MCF 10A (cell line): Measurements from ENCODE around the gene KPNA2. TPM values are rescaled to one million over a fixed set of nuclear protein-coding genes. Genes with fewer than 3 reads are reported as not detected.
"Not testable (repeated sequence)": the region's sequence is repeated elsewhere in the genome, so short reads cannot be mapped to it uniquely, and the experiment has no call there.

ENCODE experiments used
- BruUV-seq: library from RNA; stranded (reverse); fragments of 400-500 nt; replicated peaks from 2 replicates; lab custom pipeline; 2021; lab: Mats Ljungman, UMichigan
- CTCF ChIA-PET: fragments of 300-600 bp; sonication (Branson Sonifier 250); formaldehyde crosslinking; extraction: SDS; loops from one replicate; lab custom pipeline; 2021; ENCODE audit warnings: antibody characterized with exemption, inconsistent platforms; lab: Yijun Ruan, JAX
- POLR2A ChIA-PET: fragments of 300-600, 350-650 bp; sonication (Branson Sonifier 250); formaldehyde crosslinking; extraction: SDS; loops from one replicate; lab custom pipeline; 2020; ENCODE audit warnings: antibody characterized with exemption, inconsistent platforms; lab: Yijun Ruan, JAX
- DNase-seq: peaks from one replicate; pipeline ENCODE4 v3.0.0-alpha.2; 2018; ENCODE audit not compliant: unreplicated experiment
- H3K27ac Mint-ChIP-seq: one replicate; pipeline ENCODE4 v1.8.0; 2022; ENCODE audit warnings: mild to moderate bottlenecking, low read depth, mixed read lengths; ENCODE audit not compliant: unreplicated experiment
- H3K27me3 Mint-ChIP-seq: one replicate; pipeline ENCODE4 v1.8.0; 2022; ENCODE audit warnings: mixed read lengths; ENCODE audit not compliant: insufficient read depth, unreplicated experiment
- H3K36me3 Mint-ChIP-seq: one replicate; pipeline ENCODE4 v1.8.0; 2022; ENCODE audit warnings: mild to moderate bottlenecking, moderate library complexity, mixed read lengths; ENCODE audit not compliant: insufficient read depth, unreplicated experiment
- H3K4me1 Mint-ChIP-seq: one replicate; pipeline ENCODE4 v1.8.0; 2022; ENCODE audit warnings: mixed read lengths; ENCODE audit not compliant: insufficient read depth, unreplicated experiment
- H3K4me3 Mint-ChIP-seq: one replicate; pipeline ENCODE4 v1.8.0; 2022; ENCODE audit warnings: mild to moderate bottlenecking, moderate library complexity, mixed read lengths; ENCODE audit not compliant: unreplicated experiment
- H3K9me3 Mint-ChIP-seq: one replicate; pipeline ENCODE4 v1.8.0; 2022; ENCODE audit warnings: mixed read lengths; ENCODE audit not compliant: unreplicated experiment
- CTCF ChIP-seq: fragments of 200-600 bp; IDR thresholded peaks from one replicate; pipeline ENCODE4 v1.8.0; 2022; ENCODE audit warnings: antibody characterized with exemption, mild to moderate bottlenecking; ENCODE audit not compliant: unreplicated experiment
- intact Hi-C: fragments of 100-400 bp; cut with micrococcal nuclease; formaldehyde crosslinking; loops from 2 replicates; pipeline ENCODE4 v1.14.1; 2022
- total RNA-seq: library from RNA; stranded (reverse); gene quantifications from 2 replicates; pipeline ENCODE4 v1.2.3, GENCODE V29; 2022

The KPNA2 gene
- total RNA-seq, 1 experiment from 2014 or later, result 132 TPM

DNA sequence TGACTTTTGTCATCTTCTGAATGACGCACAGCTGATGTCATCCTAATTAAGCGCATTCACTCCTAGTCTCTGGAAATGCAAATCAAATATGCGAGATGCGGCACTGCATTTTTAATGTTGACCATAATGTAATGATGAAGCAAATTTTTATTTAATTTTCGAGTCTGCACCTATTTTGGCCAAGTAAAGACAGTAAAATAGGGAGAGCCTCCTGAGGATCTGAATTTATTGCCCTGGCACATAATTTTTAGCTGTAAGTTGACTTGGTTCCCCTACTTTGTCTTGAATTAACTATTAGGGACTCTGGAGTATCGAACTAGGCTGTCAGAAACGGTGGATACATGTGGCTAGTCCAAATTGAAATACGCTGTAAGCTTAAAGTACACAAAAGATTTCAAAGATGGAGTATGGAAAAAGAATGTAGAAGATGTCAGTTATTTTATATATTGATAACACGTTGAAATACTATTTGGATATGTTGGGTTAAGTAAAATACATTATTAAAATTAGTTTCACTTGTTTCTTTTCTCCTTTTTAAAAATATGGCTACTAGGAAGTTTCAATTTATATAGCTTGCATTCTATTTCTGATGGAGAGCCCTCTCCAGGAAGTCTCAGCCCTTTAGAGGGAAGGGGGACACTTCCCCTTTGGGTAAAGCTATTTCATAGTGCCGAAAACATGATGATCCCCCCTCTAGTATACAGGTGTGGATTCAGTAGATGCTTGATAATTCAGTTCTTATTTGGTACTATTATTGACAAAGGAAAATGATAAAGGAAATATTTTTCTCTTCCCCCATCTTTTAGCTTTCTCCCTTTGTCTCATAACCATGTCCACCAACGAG, 991 bp downstream of the KPNA2 start:
- no peaks in the 10 kb centered on the region for H3K4me1 Mint-ChIP-seq
- ChIA-PET POLR2A (interaction anchor here (0.6 to 4.8 kb wide), 12 partner anchors 9 to 715 kb away, joined by 3 to 33 read pairs (median 6); partner anchors contain the start of genes C17orf58 and WIPI1), CTCF (interaction anchor here (0.7 to 1.1 kb wide), 2 partner anchors 21 to 165 kb away, joined by 4 to 7 read pairs; no protein-coding TSS in a partner anchor)
- no peak for DNase-seq
- intact Hi-C loops, result loop anchor here (10.0 kb wide), 1 partner anchor 68 kb away; no protein-coding TSS in a partner anchor
- TF ChIP-seq CTCF, result no peak
- peaks cover 43% of the 10 kb centered on the region for H3K36me3 Mint-ChIP-seq
- BruUV-seq, result no TSS peak
- peak overlapping the region; percentile 81 for H3K27ac Mint-ChIP-seq
- peak overlapping the region; percentile 86 for H3K4me3 Mint-ChIP-seq
- H3K27me3 Mint-ChIP-seq, result no peaks in the 10 kb centered on the region
- H3K9me3 Mint-ChIP-seq, result no peaks in the 10 kb centered on the region

DNA sequence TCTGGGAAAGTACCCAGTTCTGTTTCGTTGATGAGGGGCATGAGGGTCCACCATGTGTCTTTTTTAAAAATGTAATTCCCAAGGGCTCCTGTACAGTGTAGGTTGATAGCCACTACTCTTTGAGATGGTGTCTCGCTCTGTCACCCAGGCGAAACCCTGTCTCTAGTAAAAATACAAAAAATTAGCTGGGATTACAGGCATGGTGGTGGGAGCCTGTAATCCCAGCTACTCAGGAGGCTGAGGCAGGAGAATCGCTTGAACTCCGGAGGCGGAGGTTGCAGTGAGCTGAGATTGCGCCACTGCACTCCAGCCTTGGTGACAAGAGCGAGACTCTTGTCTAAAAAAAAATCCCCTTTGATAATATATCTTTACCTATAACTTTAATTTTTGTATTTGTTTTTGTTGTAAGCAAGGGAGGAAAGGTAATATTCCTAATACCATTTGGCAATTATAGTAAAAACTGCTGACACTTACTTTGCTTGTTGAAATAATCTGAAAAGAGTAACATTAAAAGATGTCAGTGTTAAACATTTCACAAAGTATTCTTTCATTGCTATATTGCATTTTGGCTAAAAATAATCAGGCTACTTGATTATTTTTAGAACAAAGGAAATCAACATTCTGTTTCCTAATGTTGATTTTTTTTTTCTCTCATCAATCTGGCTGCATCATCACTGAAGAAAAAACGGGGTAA, 11.8 kb downstream of the KPNA2 start:
- intact Hi-C loops, result no loop called here
- TF ChIP-seq CTCF, result no peak
- Mint-ChIP-seq H3K27ac (no peak overlapping the region), H3K4me1 (no peaks in the 10 kb centered on the region), H3K4me3 (no peak overlapping the region), H3K27me3 (no peaks in the 10 kb centered on the region), H3K9me3 (no peaks in the 10 kb centered on the region), H3K36me3 (peaks cover 43% of the 10 kb centered on the region)
- no TSS peak for BruUV-seq
- CTCF ChIA-PET, result no interaction called here
- no peak for DNase-seq
- POLR2A ChIA-PET, result interaction anchor here (1.8 kb wide), 1 partner anchor 11 kb away, joined by 6 read pairs; the partner anchor contains the start of gene KPNA2

DNA sequence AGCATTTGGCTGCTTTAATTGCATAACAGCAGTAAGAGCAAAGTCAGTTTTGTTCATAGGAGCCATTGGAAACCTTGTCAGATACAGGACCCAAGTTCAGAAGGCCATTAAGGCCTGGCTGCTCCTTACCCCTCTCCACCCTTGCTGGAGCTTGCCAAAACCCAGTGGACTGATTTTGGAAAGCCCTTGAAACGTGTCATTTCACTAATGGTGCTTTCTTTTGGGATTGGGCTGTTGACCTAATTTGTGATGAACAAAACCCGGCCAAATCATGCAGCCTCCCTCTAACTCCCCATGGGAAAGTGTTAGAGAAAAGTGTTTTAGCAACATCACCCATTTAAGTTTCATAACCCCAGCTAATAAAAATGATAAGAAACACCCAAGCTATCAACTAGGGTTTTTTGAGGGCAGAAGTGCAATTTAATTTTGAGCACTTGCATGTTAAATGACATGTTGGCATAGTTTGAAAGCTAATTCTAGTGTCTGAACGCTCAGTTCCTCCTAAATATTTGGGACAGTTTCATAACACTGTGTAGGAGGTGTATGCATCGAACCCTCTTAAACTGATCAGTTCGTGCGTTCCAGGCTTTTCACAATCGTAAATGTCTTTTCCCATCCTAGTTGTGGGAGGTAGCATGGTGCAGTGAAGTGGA, 12.5 kb downstream of the KPNA2 start:
- H3K4me1 Mint-ChIP-seq, H3K27me3 Mint-ChIP-seq, H3K27ac Mint-ChIP-seq, H3K4me3 Mint-ChIP-seq, DNase-seq, intact Hi-C loops, BruUV-seq, H3K9me3 Mint-ChIP-seq: not testable (repeated sequence)
- ChIA-PET CTCF (interaction anchor here (0.6 kb wide), 1 partner anchor 597 kb away, joined by 3 read pairs; no protein-coding TSS in a partner anchor), POLR2A (interaction anchor here (1.8 kb wide), 1 partner anchor 12 kb away, joined by 6 read pairs; the partner anchor contains the start of gene KPNA2)
- H3K36me3 Mint-ChIP-seq, result peaks cover 36% of the 10 kb centered on the region

DNA sequence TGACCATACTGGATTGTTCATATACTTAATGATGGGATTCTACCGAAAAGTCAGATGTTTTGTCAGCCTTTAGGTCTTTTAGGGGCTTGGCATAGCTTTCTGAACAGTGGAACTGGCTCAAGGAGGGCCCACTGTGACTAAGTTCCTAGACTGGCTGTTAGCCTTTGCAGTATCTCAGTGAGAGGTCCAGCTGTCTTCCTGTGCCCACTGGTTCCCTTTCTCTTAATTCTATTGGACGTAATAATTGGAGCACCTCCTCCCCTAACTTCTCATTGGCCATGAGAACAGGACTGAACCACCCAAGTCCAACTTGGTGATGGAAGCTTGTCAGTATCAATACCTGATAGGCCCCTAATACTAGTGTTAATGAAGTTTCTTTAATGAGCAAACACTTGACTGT, 13.5 kb downstream of the KPNA2 start:
- Mint-ChIP-seq H3K27me3 (no peaks in the 10 kb centered on the region), H3K9me3 (no peaks in the 10 kb centered on the region), H3K27ac (no peak overlapping the region), H3K4me1 (peaks cover 6% of the 10 kb centered on the region), H3K4me3 (no peak overlapping the region), H3K36me3 (peaks cover 26% of the 10 kb centered on the region)
- no peak for TF ChIP-seq CTCF
- ChIA-PET CTCF (no interaction called here), POLR2A (no interaction called here)
- BruUV-seq, result no TSS peak
- no peak for DNase-seq
- intact Hi-C loops, result no loop called here

- H3K4me3 Mint-ChIP-seq, H3K27ac Mint-ChIP-seq, intact Hi-C loops, CTCF ChIA-PET, POLR2A ChIA-PET, DNase-seq, H3K27me3 Mint-ChIP-seq, BruUV-seq, H3K9me3 Mint-ChIP-seq, H3K4me1 Mint-ChIP-seq: not testable (repeated sequence)
- H3K36me3 Mint-ChIP-seq, result peaks cover 17% of the 10 kb centered on the region
Observed at GRCh38 chr17:68049812-68050437, 14.4 kb downstream of the KPNA2 start.
